Lung (tissue), 12 donors: ENCODE measurements around the gene TXNRD3. TPM values are rescaled to one million over a fixed set of nuclear protein-coding genes. Genes with fewer than 3 reads are reported as not detected.

Experiments
- ATAC-seq: fragments of 200-7000 bp; cut with Tn5 transposase; one replicate; pipeline ENCODE4 v1.9.1; 2020; ENCODE audit warnings: moderate number of reproducible peaks; ENCODE audit not compliant: insufficient read depth, low FRiP score
- DNase-seq, 3 donors: peaks; one replicate each; pipeline ENCODE4 v3.0.0-alpha.2; 2013 to 2017
- H3K27ac ChIP-seq, 2 donors: one replicate each; pipeline ENCODE4 v1.5.1; 2013; ENCODE audit warnings: mild to moderate bottlenecking in 2 of 2, moderate library complexity in 2 of 2, control low read depth in 1 of 2, inconsistent platforms in 1 of 2, low read depth in 1 of 2, low read length in 1 of 2
- H3K27me3 ChIP-seq, 3 donors: one replicate each; pipeline ENCODE4 v1.5.1; 2013; ENCODE audit warnings: low read length in 2 of 3; ENCODE audit not compliant: control insufficient read depth in 3 of 3, insufficient read depth in 3 of 3
- H3K36me3 ChIP-seq, 4 donors: one replicate each; pipeline ENCODE4 v1.5.1; 2013; ENCODE audit warnings: low read length in 4 of 4, mild to moderate bottlenecking in 1 of 4, moderate library complexity in 1 of 4; ENCODE audit not compliant: control insufficient read depth in 4 of 4, insufficient read depth in 4 of 4
- H3K4me1 ChIP-seq, 5 donors: one replicate each; pipeline ENCODE4 v1.5.1; 2013; ENCODE audit warnings: low read length in 5 of 5, mild to moderate bottlenecking in 2 of 5, moderate library complexity in 1 of 5; ENCODE audit not compliant: control insufficient read depth in 5 of 5, insufficient read depth in 5 of 5
- H3K4me3 ChIP-seq: one replicate; pipeline ENCODE4 v1.5.1; 2013; ENCODE audit warnings: mild to moderate bottlenecking, control low read depth, moderate library complexity
- H3K9ac ChIP-seq, 2 donors: one replicate each; pipeline ENCODE4 v1.5.1; 2013; ENCODE audit warnings: low read length in 2 of 2, control low read depth in 1 of 2; ENCODE audit not compliant: insufficient read depth in 1 of 2
- H3K9me3 ChIP-seq, 4 donors: one replicate each; pipeline ENCODE4 v1.5.1; 2013; ENCODE audit warnings: low read length in 3 of 4, mild to moderate bottlenecking in 1 of 4, moderate library complexity in 1 of 4; ENCODE audit not compliant: control insufficient read depth in 4 of 4, insufficient read depth in 3 of 4
- WGBS, 2 donors: extraction: QIAGEN DNeasy Blood & Tissue Kit; methylation state at CpG; one replicate each; pipeline ENCODE4 v1.1.7; 2013; 5-methylcytosine and 5-hydroxymethylcytosine counted together
- polyA plus RNA-seq, 2 donors: library from polyadenylated mRNA; stranded (reverse); fragments of 200-250 nt; gene quantifications; one replicate each; pipeline ENCODE4 v1.2.1, GENCODE V29; 2013
- total RNA-seq, 2 donors: library from RNA; depleted of rRNA in 1 of 2; stranded (reverse); fragments of >200 nt in 1 of 2; gene quantifications; one replicate each; pipeline ENCODE4 v1.2.1, GENCODE V29; 2014 to 2021
- TF ChIP-seq, protein P1 (sequence below): IDR thresholded peaks from 2 replicates; pipeline ENCODE4 v1.5.1; 2012; ENCODE audit warnings: mild to moderate bottlenecking; ENCODE audit errors: control extremely low read depth, extremely low read depth
- donor health status: control.
- donor health status: control.
- donor health status: Bipolar disorder and iron deficiency.
- donor health status: healthy.
- donor health status: DM: yes; HTN: yes; CAD: no.

The TXNRD3 gene
- total and polyA plus RNA-seq, 4 donors: 6.3 to 17.0 (median 10.4) TPM

DNA sequence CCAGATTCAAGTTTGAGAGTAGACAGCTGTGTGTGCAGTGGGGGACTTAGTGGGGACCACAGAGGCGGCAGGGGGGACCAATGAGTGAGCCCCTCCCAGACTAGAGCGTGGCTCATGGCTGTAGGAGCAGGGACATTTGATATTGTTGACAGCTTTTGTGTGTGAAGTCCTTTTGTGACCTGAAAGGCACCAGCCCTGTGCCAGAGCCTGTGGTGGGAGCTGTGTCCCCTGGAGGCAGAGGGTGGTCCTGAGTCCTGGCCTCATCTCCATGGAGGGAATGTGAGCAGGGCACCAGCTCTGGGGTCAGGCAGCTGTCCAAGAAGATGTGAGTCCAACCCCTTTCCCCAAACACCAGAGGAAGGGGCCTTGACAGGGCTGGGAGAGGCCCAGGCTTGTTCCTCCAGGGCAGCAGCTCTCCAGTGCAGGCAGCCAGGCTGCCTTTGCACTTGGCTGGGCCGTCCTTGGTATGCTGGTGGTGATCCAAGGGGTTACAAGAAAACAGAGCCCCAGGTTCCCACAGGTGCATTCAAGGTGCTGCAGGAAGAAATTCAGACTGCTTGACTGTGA lies 86.1 kb downstream of the TXNRD3 start:
- no peak overlapping the region for H3K4me3 ChIP-seq
- no peaks in the 10 kb centered on the region for H3K36me3 ChIP-seq
- no peaks in the 10 kb centered on the region for H3K27me3 ChIP-seq
- ATAC-seq: no peak
- no peaks in the 10 kb centered on the region for H3K9me3 ChIP-seq
- 76 to 83% methylated on average over 3 of the region's 3 CpGs for WGBS, 2 donors
- DNase-seq: peak in 1 of 3 donors; percentile 3
- H3K4me1 ChIP-seq: no peaks in the 10 kb centered on the region
- H3K9ac ChIP-seq: no peak overlapping the region
- TF ChIP-seq, protein P1, sequence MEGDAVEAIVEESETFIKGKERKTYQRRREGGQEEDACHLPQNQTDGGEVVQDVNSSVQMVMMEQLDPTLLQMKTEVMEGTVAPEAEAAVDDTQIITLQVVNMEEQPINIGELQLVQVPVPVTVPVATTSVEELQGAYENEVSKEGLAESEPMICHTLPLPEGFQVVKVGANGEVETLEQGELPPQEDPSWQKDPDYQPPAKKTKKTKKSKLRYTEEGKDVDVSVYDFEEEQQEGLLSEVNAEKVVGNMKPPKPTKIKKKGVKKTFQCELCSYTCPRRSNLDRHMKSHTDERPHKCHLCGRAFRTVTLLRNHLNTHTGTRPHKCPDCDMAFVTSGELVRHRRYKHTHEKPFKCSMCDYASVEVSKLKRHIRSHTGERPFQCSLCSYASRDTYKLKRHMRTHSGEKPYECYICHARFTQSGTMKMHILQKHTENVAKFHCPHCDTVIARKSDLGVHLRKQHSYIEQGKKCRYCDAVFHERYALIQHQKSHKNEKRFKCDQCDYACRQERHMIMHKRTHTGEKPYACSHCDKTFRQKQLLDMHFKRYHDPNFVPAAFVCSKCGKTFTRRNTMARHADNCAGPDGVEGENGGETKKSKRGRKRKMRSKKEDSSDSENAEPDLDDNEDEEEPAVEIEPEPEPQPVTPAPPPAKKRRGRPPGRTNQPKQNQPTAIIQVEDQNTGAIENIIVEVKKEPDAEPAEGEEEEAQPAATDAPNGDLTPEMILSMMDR: no peak
- H3K27ac ChIP-seq: no peak overlapping the region

DNA sequence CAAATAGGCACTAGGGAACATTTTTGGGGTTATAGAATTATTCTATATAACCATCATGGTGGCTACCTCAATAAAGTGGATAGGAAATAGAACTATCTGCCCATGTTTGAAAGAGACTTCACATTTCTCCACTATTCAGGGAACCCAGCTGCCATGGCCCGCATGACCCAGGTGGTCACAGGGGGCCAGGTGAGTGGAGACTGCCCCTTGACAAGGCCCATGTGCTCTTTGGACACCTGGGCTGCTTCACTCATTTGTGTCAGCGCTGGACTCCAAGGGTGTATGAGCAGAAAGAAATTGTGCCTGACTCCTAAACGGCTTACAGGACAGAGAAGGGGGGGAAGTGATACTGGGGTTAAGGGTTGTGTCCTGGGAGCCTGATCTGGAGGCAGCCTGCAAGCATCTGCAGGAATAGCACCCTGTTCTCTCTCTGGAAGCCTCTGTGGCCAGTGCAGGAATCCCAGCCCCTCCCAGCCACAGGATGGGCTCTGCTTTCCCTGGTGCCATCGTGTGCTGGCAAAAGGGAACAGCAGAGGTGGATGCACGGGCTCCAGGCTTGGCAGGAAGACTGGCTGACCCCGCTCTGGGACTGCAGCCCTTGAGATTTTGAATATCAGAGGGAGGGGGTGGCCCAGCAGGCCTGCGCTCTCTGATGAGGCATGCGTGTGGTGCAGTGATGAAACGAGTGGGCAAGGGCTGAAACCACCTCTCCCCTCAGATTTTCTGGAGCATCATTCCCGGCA lies 87.1 kb downstream of the TXNRD3 start:
- 65 to 79% methylated on average over 10 of the region's 10 CpGs for WGBS, 2 donors
- TF ChIP-seq, protein P1: no peak
- H3K9me3 ChIP-seq: no peaks in the 10 kb centered on the region
- no peak for ATAC-seq
- H3K27ac ChIP-seq: no peak overlapping the region
- peak in 1 of 3 donors; percentile 10 for DNase-seq
- no peak overlapping the region for H3K9ac ChIP-seq
- H3K27me3 ChIP-seq: no peaks in the 10 kb centered on the region
- no peaks in the 10 kb centered on the region for H3K36me3 ChIP-seq
- no peak overlapping the region for H3K4me3 ChIP-seq
- H3K4me1 ChIP-seq: no peaks in the 10 kb centered on the region

DNA sequence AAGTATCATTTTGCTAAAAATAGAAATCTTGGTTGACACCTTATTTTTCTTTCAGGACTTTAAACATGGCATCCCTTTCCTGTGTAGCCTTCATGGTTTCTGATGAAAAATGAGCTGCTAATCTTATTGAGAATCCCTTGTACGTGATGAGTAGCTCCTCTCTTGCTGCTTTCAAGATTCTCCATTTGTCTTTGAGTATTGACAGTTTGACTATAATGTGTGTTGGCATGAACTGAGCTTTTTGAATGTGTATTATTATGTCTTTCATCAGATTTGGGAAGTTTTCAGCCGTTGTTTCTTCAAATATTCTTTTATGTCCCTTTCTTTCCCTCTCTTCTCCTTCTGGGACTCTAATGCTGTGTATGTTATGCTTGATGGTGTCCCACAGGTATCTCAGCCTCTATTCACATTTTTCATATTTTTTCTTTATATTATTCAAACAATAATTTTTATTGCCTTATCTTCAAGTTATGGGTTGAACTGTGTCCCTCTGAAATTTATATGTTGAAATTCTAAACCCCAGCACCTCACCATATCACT lies 92.1 kb downstream of the TXNRD3 start:
- Histone ChIP-seq H3K36me3 (no peaks in the 10 kb centered on the region), H3K4me3 (no peak overlapping the region), H3K27ac (no peak overlapping the region), H3K9ac (no peak overlapping the region), H3K9me3 (no peaks in the 10 kb centered on the region), H3K27me3 (no peaks in the 10 kb centered on the region), H3K4me1 (no peaks in the 10 kb centered on the region)
- no peak for ATAC-seq
- TF ChIP-seq, protein P1: no peak
- no peak for DNase-seq
- 75 to 76% methylated on average over 2 of the region's 2 CpGs for WGBS, 2 donors
